Breast epithelium (tissue), 3 donors: ENCODE data around the gene FAM236D.
"Not testable (repeated sequence)": the region's sequence is repeated elsewhere in the genome, so short reads cannot be mapped to it uniquely, and the experiment has no call there.

Experiments used
- POLR2A ChIP-seq: fragments of 450-650 bp; IDR thresholded peaks from one replicate; pipeline ENCODE4 v1.6.1; 2016; ENCODE audit warnings: antibody characterized with exemption, mild to moderate bottlenecking, moderate library complexity
- TF ChIP-seq, protein P1 (sequence below), 3 donors: fragments of 450-650 bp; IDR thresholded peaks; one replicate each; pipeline ENCODE4 v1.5.1; 2016 to 2017; ENCODE audit warnings: antibody characterized with exemption in 3 of 3, mild to moderate bottlenecking in 3 of 3, moderate library complexity in 3 of 3

DNA sequence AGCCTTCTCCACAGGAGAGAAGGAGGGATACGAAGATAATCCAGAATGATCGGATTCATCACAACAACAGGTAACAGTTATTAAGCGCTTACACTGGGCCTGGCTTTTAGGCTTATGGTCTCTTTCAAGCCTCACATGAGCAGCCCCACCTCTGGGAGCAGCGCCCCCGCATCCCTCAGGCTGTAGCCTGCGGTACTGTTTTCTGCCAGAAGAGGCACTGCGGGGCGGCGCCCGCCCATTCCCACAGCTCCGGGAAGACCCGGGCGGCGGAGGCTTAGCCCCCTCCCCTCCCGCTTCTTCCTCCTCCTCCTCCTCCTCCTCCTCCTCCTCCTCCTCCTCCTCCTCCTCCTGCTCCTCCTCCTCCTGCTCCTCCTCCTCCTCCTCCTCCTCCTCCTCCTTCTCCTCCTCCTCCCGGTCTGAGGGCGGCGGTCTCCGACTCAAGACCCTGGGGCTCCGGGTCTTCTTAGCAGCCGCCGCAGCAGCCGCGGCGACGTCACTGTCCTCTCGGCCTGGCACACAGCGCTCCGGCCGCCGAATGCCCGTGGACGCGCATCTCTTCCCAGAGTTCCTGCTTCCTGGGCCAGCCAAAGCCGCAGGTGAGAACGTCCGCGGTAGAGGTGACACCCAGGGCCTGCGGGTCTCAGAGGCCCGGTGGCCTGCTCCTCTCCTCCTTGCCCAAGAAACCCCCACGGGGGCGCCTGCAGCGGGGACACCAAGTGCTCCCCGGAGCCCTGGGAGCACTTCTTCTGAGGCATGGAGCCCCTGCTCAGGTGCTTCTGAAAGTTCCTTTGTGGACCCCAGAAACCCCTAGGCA, 31.1 kb downstream of the FAM236D start, which contains the start of gene DMRTC1B:
- TF ChIP-seq, protein P1, sequence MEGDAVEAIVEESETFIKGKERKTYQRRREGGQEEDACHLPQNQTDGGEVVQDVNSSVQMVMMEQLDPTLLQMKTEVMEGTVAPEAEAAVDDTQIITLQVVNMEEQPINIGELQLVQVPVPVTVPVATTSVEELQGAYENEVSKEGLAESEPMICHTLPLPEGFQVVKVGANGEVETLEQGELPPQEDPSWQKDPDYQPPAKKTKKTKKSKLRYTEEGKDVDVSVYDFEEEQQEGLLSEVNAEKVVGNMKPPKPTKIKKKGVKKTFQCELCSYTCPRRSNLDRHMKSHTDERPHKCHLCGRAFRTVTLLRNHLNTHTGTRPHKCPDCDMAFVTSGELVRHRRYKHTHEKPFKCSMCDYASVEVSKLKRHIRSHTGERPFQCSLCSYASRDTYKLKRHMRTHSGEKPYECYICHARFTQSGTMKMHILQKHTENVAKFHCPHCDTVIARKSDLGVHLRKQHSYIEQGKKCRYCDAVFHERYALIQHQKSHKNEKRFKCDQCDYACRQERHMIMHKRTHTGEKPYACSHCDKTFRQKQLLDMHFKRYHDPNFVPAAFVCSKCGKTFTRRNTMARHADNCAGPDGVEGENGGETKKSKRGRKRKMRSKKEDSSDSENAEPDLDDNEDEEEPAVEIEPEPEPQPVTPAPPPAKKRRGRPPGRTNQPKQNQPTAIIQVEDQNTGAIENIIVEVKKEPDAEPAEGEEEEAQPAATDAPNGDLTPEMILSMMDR (IDR thresholded peaks at IDR 0.05): not testable (repeated sequence)
- not testable (repeated sequence) for TF ChIP-seq POLR2A
